Measurements from ENCODE around the gene ZNF155.
"Not testable (repeated sequence)": the region's sequence is repeated elsewhere in the genome, so short reads cannot be mapped to it uniquely, and the experiment has no call there.

The ZNF155 gene

GRCh38 chr19:43983912-43984686, at the start of gene ZNF155:
TSS of gene ZNF155 (plus strand) at chr19:43984188. CDS start at chr19:43988544, 4,356 bp downstream.
- peak; percentile 79 for DNase-seq

DNA sequence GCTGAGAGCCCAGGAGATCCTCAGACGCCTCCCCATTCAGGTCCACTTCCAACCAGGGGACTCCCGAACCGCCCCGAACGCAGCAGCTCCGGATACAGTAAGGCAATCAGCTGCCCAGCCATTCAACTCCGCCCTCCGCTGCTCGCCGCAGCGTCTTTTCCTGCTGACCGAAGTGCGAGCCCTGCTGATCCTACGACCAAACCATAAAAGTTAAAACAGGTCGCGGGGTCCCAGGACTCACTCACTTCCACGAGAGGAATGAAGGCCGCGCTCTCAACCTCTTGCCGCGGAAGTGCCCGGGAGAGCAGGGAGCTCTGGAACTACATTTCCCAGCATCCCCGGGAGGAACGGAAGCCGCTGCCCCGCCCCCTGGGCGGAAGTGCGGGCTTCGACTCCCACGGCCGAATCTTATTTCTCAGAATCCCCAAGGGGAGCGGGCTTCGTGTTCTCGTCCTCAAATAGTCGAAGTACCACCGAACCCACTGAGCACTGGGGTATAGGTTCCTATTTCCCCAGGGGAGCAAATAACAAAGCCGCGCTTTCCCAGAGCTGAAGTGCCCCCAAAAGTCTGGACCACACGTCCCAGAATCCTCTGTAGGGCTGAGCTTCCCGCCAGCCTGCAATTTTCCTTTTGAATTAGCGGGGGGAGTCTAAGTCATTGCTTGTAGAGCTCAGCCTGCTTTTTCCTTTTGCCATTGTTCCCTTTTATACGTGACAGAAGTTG, 48.8 kb upstream of the ZNF155 start, which contains the start of gene ZNF45:
ZNF45 (minus strand) TSS at position 298 of the 724 bp plus-strand sequence. CDS start 13,097 bp downstream, outside the sequence.
- DNase-seq = peak; percentile 89

DNA sequence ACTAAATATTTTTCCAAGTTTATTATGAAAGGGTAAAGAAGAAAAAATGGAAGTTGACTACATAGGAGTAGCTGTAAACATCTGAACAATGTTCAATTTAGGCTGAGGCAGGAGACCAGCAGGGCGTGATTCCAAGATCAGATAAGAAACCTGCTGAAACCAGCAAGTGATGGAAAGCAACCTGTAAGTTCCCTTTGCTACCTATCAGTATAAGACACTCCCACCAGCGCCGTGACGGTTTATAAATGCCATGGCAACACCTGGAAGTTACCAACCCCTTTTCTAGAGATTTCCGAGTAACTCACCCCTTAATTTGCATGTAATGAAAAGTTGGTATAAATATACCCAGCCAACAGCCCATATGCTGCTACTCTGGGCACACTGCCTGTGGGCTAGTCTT, 47.8 kb upstream of the ZNF155 start:
- DNase-seq = no peak

- no peak for DNase-seq
These were observed 44.3 kb upstream of the ZNF155 start for GRCh38 chr19:43939557-43940260.

- no peak for DNase-seq
These were observed 43.3 kb upstream of the ZNF155 start for GRCh38 chr19:43940719-43941118.

- no peak for DNase-seq
These were observed 42.8 kb upstream of the ZNF155 start for GRCh38 chr19:43941209-43941608.

- not testable (repeated sequence) for DNase-seq
These were observed 36.6 kb upstream of the ZNF155 start for GRCh38 chr19:43947412-43947811.

DNA sequence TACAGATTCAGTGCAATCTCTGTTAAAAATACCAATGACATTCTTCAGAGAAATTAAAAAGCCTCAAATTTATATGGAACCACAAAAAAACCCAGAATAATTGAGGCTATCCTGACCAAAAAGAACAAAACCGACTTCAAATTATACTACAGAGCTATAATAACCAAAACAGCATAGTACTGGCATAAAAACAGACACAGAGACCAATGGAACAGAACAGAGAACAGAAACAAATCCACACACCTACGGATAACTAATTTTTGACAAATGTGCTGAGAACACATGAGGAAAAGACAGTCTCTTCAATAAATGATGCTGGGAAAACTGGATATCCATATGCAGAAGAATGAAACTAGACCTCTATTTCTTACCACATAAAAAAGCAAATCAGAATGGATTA, 34.2 kb upstream of the ZNF155 start:
- DNase-seq = not testable (repeated sequence)

DNA sequence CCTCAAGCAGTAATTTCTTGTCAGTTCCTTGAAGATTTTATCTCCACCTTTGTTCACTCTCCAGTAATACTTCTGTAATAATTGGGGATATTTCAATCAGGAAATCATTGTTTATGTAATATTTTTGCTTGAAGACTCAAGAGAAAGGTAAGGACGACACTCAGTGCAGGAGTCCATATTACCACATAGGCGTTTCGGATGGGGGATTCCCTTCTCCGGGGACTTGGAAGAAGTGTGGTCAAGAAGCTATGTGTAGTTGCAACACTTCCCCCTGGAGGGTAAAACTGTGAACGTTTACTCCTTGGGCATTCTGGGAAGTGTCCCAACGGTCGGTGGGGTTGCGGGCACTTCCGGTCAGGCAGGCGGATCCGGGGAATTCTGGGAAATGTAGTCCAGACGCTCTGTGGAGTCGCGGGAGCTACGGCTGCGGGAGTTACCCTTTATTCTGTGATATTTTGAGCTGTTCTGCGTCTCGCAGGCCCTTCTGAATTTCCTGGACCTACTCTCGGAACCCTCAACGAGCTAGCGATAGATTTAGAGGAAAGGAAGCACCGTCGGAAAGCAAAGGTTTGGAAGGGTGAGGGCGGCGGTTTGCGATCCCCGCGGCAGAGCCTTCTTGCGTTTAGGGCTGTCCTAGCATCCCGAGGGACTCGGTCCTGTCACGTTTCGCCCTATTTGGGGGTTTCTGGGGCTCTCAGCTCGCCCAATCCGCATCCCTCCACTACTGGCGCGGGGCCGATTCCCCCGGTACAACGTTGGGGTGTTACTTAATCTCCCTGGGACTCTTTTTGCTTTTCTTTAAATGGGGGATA, 32.9 kb upstream of the ZNF155 start, which contains the start of gene ZNF221:
ZNF221 (plus strand) TSS at position 395 of the 812 bp plus-strand sequence. CDS start 11,499 bp downstream, outside the sequence.
- DNase-seq = peak; percentile 74

DNA sequence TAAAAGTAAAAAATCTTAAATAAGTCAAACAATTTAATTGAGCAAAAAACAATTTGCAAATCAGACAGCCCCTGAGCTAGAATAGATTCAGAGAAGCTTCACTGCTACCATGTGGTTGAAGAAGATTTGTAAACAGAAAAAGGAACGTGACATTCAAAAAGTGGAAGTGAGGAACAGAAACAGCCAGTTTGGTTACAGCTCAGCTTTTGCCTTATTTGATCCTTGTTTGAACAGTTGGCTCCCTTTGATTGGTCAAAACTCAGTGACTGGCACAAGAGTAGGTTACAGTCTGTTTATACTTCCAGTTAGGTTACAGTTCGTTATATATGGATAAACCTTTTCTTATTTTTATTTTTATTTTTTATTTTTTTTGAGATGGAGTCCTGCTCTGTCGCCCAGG, 27.2 kb upstream of the ZNF155 start:
- no peak for DNase-seq

DNA sequence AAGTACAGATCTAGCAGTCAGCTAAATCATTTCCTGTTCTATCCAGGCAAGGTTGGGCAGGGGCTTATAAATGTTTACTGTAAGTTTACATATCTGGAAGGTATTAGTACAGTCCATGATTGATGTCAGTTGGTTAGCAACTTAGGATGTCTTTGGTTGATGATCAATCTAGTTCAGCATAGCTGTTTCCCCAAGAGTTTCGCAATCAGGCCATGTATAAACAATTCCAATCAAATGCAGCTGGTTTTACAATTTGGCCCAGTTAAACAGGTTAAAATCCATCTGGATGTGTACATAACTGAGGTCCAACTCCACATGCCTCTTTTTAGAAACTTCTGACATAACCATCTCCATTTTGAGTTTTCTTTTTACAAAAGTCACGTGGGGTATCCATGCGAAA, 26.1 kb upstream of the ZNF155 start:
- no peak for DNase-seq

DNA sequence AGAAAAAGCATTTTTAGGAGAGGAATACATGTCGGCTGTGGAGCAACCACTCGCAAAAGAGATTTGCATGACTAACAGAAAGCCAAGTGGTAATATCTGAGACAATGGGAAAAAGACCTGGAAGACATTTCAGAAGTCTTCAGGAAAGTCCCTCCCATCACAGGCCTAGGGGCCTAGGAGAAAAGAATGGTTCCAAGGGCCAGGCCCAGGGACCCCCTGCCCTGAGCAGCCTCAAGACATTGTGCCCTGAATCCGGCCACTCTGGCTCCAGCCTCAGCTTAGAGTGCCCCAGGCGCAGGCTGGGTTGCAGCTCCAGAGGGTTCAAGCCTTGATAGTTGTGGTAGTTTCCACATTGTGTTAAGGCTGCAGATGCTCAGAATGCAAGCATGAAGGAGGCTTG, 23.6 kb upstream of the ZNF155 start:
- DNase-seq = no peak

DNA sequence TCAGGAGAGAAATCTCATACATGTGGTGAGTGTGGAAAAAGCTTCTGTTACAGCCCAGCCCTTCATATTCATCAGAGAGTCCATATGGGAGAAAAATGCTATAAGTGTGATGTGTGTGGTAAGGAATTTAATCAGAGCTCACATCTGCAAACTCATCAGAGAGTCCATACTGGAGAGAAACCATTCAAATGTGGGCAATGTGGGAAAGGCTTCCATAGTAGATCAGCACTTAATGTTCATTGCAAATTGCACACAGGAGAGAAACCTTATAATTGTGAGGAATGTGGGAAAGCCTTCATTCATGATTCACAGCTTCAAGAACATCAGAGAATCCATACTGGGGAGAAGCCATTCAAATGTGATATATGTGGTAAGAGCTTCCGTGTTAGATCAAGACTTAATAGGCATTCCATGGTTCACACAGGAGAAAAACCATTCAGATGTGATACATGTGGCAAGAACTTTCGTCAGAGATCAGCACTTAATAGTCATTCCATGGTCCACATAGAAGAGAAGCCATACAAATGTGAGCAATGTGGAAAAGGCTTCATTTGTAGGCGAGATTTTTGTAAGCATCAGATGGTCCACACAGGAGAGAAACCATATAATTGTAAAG, 17.8 kb upstream of the ZNF155 start:
- no peak for DNase-seq

- DNase-seq = no peak
These were observed 7.3 kb upstream of the ZNF155 start for GRCh38 chr19:43976732-43977131.

GRCh38 chr19:43983544-43983911, 460 bp upstream of the ZNF155 start:
- no peak for DNase-seq

DNA sequence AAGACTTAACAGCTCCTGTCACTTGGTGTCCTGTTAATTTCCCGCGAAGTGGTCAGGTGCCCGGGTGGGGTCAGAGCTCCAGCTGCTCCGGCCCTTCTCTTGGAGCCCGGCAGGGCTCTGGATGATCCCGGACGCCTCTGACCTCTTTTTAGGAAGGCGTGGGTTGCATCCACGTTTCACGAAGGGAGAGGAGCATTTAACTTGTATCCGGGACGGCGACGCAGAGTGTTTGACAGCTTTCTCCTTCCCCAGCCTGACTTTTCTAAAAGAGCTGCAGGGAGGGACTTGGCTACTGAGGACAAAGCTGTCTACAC, 656 bp downstream of the ZNF155 start:
- no peak for DNase-seq

DNA sequence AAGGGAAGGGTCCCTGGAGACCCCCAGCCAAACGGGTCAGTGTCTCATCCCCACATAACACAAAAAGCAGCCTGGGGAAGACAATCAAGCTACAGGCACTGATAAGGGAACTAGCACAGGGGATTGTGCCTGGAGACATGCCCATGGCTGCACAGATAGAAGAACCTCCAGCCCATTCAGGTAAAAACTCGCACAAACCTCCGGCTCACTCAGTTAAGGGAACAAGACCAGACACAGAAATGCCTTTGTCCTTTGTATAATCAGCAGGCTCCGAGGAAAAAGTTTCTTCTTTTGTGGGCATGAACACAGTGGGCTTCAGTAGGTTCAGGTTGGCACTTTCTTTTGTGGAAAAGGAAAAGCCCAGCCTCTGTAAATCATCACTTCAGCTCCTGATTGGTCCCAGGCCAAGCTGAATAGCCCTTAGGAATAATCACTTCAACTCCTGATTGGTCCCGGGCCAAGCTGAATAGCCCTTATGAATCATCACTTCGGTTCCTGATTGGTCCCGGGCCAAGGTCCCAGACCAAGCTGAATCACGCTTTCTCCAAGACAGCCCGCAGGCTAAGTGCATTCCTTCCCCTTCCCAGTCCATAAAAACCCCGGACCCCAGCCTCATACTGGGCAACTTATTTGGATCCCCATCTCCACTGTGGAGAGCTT, 13.8 kb downstream of the ZNF155 start:
- DNase-seq = no peak

DNA sequence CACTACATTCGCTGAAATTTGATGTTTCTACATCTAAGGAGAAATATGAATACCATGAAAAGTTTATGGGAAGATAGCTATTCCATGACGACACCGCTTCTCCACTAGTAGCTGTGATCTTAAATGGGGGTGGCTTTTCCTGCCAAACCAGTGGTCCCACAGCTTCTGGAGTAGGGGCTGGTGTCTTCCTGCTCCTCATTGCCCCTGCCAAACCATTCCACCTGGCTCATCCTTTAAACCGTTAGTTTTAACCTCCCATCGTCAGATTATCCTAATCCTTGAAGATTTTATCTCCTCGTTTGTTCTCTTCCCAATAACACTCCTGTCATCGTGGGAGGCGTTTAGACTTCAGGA, 18.2 kb downstream of the ZNF155 start:
- no peak for DNase-seq

DNA sequence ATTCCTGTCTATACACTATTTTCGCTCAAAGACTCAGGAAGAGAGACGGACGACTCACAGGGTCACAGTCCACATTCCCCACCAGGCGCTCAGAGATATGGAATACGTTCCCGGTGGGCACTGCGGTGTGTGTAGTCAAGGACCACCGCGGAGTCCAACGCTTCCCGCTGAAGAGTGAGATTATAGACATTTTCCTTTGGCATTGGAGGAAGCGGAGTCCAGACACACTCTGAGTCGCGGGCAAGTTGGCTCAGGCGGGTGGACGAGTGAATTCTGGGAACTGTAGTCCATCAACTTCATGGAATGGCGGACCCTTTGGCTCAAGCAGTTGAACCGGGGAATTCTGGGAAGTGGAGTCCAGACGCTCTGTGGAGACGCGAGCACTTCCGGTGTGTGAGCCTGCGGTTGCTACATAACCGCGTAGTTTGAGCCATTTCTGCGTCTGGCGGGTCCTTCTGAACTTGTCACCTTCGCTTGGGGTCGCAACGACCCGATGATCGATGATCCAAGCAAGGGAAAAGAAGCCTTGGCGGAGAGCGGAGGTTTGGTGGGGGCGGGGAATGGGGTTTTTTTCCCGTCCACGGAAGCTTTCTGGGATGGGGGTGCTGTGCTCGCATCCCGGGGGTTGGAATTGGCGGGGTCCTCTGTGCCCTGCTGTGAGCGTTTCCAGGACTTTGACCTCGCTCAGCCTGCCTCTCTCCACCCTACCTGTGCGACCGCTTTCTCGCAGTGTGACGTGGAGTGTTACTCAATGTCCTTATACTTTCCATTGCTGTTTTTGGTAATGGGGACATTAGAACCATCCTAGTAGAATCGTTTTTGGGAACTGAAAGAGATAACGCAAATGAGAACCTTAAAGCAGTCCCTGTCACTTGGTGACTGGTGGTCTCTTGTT, 18.8 kb downstream of the ZNF155 start, which contains the start of gene ZNF230:
ZNF230 (plus strand) TSS at position 392 of the 895 bp plus-strand sequence. CDS start 4,122 bp downstream, outside the sequence.
- peak; percentile 86 for DNase-seq

DNA sequence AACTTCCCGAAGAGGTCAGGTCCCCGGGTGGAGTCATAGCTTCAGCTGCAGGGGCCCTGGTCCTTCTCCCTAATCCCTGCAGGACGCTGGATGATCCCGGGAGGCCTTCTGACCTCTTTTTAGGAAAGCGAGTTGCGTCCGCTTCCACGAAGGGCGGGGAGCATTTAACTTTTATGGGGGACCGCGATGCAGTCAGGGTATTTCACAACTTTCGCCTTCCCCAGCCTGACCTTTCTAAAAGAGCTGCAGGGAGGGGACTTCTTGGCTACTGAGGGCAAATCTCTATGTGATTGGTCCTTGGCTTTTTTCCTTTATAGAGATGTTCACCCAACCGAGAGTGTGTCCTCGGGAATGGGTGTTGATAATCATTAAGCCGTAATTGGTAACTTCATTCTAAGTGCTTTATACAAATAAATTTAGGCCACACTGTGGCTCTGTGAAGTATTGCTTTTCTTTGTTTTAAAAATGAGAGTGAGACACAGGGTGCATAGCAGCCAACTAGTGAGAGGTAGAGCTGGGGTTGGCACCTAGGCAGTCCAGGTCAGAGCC, 19.5 kb downstream of the ZNF155 start:
- DNase-seq = no peak
